A673 (cell line): Measurements from ENCODE around the gene LHPP.

ENCODE experiments used
- EZH2 ChIP-seq: fragments of 200-600 bp; sonication (generic); IDR thresholded peaks from 2 replicates; pipeline ENCODE4 v1.6.1; 2017; ENCODE audit warnings: borderline replicate concordance, low read depth, mild to moderate bottlenecking, mixed read lengths, antibody characterized with exemption, low read length; ENCODE audit not compliant: poor library complexity, severe bottlenecking
- TF ChIP-seq, protein P1 (sequence below): fragments of 300-800, 200-600 bp; sonication (generic); conservative IDR thresholded peaks from 2 replicates; pipeline ENCODE4 v1.5.1; 2017; ENCODE audit warnings: low read depth, mild to moderate bottlenecking, antibody characterized with exemption, low read length, moderate library complexity, mixed read lengths

DNA sequence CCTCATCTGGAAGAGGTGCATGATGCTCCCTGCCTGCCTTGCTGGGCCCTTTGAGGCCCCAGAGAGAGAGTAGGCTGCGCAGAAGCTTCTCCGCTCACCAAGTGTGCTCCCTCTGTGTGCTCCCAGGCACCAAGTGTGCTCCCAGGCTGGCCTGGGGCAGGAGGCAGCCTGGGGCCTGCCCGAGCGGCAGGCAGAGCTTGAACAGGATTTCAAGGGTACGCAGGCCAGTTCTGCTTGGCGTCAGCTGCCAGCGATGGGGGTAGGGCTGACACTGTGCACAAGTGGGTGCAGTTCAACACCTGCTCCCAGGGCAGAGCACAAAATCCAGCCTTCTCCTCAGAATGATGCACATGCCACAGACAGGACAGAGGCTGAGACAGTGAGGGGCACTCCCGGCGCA is 162.8 kb downstream of the LHPP start:
- TF ChIP-seq, protein P1, sequence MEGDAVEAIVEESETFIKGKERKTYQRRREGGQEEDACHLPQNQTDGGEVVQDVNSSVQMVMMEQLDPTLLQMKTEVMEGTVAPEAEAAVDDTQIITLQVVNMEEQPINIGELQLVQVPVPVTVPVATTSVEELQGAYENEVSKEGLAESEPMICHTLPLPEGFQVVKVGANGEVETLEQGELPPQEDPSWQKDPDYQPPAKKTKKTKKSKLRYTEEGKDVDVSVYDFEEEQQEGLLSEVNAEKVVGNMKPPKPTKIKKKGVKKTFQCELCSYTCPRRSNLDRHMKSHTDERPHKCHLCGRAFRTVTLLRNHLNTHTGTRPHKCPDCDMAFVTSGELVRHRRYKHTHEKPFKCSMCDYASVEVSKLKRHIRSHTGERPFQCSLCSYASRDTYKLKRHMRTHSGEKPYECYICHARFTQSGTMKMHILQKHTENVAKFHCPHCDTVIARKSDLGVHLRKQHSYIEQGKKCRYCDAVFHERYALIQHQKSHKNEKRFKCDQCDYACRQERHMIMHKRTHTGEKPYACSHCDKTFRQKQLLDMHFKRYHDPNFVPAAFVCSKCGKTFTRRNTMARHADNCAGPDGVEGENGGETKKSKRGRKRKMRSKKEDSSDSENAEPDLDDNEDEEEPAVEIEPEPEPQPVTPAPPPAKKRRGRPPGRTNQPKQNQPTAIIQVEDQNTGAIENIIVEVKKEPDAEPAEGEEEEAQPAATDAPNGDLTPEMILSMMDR, result no peak
- TF ChIP-seq EZH2, result no peak
